ENCODE data around the gene KCTD17.
A peak's percentile ranks its signal among the peaks of the same experiment; 100 is the strongest.
"Not testable (repeated sequence)": the region's sequence is repeated elsewhere in the genome, so short reads cannot be mapped to it uniquely, and the experiment has no call there.

The KCTD17 gene

DNA sequence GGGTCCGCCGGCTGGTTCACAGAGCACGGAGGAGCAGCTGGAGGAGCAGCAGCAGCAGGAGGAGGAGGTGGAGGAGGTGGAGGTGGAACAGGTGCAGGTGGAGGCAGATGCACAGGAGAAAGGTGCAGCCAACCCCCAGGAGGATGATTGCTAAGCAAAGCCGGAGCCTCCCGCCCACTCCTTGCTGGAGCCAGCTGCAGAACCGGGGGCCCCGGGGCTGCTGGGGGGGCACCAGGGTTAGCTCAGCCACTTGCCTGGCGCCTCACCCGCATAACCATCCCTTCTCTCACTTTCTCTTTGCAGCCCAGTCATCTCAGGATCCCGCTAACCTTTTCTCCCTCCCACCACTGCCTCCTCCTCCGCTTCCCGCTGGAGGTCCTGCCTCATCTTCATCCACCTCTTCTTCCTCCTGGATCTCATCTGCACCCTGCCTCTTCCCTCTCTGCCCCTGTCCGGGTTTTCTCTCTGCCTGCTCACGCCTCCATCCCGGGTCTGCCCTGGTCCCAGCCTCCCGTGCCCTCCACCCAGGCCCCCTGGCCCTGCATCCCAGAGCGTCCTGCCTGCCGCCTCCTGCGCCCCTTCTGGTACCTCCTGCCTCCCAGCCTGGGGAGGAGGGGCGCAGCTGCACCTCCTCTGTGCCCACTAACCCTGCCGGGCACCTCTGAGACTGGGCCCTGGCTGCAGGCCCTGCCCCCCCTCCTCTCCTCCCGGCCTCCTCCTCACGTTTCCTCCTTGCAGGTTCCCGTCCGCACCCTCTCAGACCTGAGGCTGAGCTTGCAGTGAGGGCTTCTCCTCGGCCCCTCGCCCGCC, 9.5 kb downstream of the KCTD17 start:
- no peak for DNase-seq (ENCODE audit: low read depth in 2 of 2)

- DNase-seq (ENCODE audit: low read depth in 2 of 2): no peak
Measured at GRCh38 chr22:37061611-37062375, 10.3 kb downstream of the KCTD17 start.

DNA sequence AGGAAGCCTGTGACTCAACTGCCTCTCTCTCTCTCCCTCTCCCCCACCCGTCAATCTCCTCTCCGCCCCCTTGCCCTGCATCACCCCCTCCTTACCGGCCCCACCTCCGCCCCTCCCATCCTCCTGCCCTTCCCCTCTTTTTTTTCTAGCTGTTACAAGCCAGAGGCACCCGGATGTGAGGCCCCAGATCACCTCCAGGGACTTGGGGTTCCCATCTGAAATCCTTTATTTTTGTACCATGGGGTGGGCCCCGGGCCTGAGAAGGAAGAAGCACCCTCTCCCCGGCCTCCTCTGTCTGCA, 10.8 kb downstream of the KCTD17 start:
- no peak for DNase-seq (ENCODE audit: low read depth in 2 of 2)

DNA sequence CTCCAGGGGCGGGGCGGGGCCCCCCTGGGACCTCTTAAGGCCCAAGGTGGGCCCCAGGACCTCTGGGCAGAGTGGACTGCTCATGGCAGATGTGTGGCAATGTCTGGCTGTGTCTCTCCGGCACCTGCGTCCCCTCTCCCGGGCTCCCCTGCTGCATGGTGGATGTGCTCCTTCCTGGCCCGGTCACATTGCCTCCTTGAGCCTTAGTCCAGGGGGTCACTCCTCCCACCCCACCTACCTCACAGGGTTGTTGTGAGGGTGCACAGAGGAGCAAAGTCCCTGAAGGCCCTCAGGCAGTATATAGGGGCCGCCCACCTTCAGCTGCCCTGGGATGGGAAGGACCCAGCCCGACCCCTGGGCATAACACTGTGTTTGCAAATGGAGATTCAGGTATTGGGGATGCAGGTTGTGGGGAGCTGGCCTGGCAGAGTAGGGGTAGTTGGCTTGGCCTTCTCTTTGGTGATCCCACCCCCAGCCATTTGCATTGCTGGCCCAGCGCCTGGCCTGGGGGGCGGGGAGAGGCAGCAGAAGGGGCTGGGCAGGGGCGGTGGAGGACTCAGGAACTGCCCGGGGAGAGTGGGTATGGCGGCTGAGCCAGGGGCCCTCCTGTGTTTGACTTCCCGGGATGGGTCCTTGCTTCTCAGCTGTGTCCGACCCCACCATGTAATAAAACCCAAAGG, 11.3 kb downstream of the KCTD17 start:
- no peak for DNase-seq (ENCODE audit: low read depth in 2 of 2)

DNA sequence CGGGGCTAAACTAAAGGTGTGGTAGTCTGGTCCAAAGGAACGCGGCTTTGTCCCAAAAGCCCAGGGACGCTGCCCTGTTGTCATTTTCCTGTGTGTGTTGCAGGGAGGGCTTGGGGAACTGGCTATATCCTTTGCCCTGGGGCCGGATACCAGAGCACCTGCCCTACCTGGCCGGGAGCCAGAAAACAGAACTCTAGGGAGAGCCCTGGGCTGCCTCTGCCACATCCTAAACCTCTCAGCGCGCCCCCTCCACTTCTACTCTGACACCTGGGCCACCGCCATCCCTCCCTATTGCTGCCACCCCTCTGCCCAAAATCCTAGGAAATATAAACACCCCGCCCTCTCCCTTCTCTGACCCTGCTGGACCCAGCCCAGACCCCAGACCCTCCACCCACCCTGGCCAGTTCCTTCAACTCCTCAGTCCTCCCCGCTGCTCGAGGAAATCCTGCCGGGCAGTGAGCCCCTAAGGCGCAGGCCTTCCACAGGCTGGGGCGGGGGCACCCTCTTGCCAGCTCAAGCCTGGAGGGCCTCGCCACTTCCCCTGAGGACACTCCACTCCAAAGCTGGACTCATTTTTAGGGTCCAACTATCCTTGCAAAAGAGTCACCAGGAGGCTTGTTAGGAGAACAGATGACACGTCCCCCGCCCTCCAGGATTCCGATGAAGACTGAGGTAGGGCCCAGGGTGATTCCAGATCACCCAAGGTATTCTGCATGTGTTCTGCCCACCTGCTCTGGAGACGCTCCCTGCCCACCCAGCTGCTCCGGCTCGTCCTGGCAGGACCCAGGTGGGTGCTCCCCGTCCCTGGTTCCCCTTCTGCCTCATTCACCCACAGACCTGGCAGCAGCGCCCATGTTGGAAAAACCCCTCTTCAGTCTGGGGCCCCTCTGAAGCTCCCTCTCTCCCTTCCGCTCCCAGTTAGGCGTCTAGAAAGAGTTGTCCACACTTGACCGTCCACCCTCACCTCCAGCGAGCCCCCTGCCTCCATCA, 12.2 kb downstream of the KCTD17 start:
- DNase-seq (ENCODE audit: low read depth in 2 of 2): no peak

DNA sequence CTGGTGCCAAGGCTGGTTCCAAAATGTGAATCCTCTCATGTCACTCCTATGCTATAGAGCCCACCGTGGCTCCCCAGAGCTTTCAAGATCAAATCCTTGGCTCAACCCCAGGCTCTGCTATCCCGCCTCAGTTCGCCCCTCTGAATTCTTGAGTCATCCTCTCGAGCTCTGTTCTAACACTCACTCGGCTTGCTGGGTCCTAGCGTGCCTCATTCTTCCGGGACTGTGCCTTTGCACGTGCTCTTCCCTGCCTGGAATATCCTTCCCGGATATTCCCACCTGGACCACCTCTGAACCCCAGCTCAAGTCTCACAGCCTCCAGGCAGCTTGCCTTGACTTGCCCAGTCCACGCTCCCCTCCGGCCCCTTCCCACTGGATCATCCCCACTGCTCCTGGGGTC, 13.0 kb downstream of the KCTD17 start:
- no peak for DNase-seq (ENCODE audit: low read depth in 2 of 2)

DNA sequence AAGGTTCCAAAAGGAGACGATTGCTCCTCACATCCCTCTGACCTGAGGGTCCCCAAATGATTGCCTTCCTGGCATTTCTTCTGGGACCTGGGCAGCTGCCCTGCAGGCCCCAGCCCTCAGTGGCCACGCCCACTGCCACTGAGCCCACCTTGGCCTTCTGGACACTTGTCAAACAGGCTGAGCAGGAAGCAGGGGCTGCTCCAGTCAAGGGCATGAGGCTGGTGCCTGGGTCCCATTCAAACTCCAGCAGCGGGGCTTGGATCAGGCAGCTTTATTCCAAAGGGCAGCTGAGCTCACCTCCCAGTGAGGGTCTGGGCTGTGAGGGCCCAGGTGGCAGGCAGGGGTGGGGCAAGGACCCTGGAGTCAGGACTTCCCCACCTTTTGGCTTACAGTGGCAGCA, 13.6 kb downstream of the KCTD17 start:
- no peak for DNase-seq (ENCODE audit: low read depth in 2 of 2)

DNA sequence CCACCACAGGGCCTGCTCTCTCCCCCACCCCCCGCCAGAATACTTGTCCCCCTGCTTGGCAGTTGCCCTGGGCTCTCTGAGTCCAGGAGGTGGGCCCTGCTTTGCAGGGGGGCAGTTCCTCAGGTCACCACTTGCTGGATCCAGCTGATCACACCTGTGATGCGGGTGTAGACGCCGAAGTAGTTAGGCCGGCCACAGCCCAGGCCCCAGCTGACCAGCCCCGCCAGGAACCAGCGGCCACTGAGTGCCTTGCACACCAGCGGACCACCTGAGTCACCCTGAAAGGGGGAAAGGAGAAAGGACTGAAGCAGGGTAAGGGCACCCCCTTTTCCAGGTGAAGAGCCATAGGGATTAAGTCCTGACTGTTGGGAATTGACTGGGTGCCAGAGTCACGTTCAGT, 14.4 kb downstream of the KCTD17 start:
- no peak for DNase-seq (ENCODE audit: low read depth in 2 of 2)

GRCh38 chr22:37067428-37067827, 15.9 kb downstream of the KCTD17 start:
- no peak for DNase-seq (ENCODE audit: low read depth in 2 of 2)

DNA sequence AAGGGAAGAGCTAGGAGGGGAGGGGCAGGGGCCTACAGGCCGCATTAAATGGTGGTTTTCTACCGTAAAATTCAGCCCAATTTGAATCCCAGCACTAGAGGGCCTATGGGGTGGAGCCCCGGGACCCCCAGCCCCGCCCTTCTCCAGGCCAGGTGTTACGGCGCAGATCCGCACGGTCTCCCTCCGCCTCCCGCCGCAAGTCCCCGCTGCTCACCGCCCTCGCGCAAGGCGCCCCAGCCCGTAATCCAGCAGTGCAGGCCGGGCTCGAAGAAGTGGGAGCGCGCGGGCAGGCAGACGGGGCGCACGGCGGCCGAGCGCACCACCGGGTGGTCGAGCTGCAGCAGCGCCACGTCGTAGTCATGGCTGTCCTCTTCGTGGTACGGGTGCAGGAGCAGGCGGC, 17.3 kb downstream of the KCTD17 start:
- DNase-seq (ENCODE audit: low read depth in 2 of 2): no peak

- no peak for DNase-seq (ENCODE audit: low read depth in 2 of 2)
Measured at GRCh38 chr22:37069319-37069718, 17.8 kb downstream of the KCTD17 start.

- no peak for DNase-seq (ENCODE audit: low read depth in 2 of 2)
Measured at GRCh38 chr22:37069719-37070118, 18.2 kb downstream of the KCTD17 start.

- DNase-seq (ENCODE audit: low read depth in 2 of 2): no peak
Measured at GRCh38 chr22:37070334-37070733, 18.8 kb downstream of the KCTD17 start.

DNA sequence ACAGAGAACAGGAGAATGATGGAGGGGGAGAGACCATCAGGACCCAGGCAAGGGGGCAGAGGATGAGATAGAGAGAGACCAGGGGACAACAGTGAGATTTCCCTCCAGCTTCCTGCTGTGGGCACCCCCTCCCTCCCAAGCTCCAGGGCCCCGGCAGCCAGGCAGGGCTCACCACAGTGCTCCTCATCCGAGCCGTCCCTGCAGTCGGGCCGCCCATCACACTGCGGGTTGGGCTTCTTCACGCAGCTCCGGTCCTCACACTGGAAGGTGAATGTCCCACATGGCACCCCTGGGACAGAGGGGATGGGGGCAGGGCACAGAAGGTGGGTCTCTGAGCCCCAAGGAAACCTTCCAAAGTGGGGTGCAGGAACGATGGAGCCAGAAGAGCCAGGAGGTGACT, 19.2 kb downstream of the KCTD17 start:
- no peak for DNase-seq (ENCODE audit: low read depth in 2 of 2)

DNA sequence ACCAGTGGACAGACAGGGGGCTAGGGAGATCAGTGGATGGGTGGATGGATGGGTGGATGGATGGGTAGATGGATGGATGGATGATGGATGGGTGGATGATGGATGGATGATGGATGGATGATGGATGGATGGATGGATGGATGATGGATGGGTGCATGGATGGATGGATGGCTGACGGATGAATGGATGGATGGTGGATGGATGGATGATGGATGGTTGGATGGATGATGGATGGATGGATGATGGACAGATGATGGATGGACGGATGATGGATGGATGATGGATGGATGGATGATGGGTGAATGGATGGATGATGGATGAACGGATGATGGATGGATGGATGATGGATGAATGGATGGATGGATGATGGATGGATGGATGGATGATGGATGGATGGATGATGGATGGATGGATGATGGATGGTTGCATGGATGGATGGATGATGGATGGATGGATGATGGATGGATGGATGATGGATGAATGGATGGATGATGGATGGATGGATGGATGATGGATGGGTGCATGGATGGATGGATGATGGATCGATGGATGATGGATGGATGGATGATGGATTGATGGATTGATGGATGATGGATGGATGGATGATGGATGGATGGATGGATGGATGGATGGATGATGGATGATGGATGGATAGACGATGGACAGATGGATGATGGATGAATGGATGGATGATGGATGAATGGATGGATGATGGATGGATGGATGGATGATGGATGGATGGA, 20.5 kb downstream of the KCTD17 start:
- not testable (repeated sequence) for DNase-seq (ENCODE audit: low read depth in 2 of 2)

GRCh38 chr22:37072673-37073072, 21.1 kb downstream of the KCTD17 start:
- DNase-seq (ENCODE audit: low read depth in 2 of 2): no peak

- DNase-seq (ENCODE audit: low read depth in 2 of 2): no peak
Measured at GRCh38 chr22:37074537-37074936, 23.0 kb downstream of the KCTD17 start.

GRCh38 chr22:37075046-37075445, 23.5 kb downstream of the KCTD17 start:
- no peak for DNase-seq (ENCODE audit: low read depth in 2 of 2)

- DNase-seq (ENCODE audit: low read depth in 2 of 2): no peak
Measured at GRCh38 chr22:37075822-37076433, 24.4 kb downstream of the KCTD17 start.

DNA sequence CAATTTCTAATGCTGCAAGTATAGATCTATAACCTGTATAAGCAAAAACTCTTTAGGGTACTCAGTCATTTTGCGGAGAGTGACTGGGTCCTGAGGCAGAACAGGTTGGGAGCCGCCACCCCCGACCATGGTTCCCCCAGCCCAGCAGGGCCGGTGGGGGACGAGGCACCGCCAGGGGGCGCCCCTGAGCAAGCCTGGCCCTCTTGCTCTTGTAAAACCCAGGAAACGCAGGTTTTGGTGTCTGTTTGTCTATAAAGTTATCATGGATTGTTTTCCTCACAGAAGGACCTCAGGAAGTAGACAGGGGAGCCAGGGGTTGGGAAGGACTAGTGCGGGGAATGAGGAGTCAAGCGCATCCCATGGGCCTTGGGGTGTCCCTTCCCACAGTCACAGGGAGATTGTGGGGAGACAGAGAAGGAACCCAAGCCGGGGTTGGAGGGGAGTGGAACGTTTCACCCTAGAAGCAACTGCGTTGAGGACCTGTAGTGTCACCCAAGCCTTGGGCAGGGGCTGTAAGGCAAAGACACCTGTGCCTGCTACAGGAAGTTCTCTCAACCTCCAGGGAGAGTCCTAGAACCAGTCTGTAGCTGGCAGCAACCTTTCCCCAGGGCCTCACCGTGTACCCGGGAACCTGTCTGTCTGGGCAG, 26.4 kb downstream of the KCTD17 start:
- DNase-seq (ENCODE audit: low read depth in 2 of 2): peak; percentile 66 to 72
